GM21717 (cell line): ENCODE measurements around the gene SYNRG.

ENCODE experiments used
- ATAC-seq: cut with Tn5 transposase; IDR thresholded peaks from one replicate; pipeline ENCODE4 v1.9.1; 2021; ENCODE audit warnings: mild to moderate bottlenecking, moderate library complexity; ENCODE audit not compliant: unreplicated experiment

The SYNRG gene

DNA sequence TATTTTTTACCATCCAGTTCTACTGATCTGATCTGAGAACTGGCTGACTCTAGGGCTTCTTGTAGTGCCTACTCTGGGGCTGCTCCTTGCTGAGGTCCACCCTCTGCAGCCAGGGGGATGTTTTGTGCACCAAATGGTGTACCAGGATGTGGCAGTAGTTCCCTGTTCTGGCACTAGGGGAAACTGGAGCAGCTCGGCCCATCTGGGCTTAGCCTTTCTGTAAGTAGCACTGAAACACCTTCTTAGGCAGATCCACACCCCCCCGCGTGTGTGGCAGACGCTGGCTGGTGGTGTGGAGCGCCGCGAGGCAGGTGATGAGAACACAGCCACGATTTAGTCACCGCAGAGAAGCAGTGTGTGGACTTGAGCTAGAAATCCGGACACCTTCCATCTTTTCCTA lies 102.5 kb downstream of the SYNRG start:
- ATAC-seq = no peak

DNA sequence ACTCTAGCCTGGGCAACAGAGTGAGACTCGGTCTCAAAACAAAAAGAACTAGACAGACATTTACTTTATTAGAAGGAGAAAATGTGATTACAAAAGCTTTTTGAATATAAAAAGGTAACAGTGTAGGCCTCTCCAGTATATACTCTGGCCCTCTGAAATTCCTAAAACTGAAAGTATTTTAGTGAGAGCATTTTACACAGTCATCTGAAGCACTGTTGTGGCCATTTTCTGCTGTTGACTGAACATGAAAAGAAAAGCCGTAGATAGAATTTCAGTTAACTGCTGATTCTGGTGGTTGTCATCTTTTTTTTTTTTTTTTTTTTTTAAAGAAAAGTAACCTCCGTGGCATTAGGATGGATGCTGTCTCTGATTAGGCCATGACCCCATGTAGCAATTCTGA lies 103.9 kb downstream of the SYNRG start:
- ATAC-seq = no peak

DNA sequence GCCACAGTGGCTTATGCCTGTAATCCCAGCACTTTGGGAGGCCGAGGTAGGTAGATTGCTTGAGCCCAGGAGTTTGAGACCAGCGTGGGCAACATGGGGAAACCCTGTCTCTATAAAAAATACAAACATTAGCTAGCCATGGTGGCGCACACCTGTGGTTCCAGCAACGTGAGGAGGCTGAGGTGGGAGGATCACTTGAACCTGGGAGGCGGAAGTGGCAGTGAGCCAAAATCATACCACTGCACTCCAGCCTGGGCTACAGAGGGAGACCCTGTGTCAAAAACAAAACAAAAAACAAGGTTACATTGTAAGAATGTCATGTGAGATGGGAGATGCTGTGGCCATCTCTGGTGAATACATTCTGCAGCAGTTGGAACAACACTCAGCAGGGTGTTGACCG lies 106.1 kb downstream of the SYNRG start:
- ATAC-seq = no peak

DNA sequence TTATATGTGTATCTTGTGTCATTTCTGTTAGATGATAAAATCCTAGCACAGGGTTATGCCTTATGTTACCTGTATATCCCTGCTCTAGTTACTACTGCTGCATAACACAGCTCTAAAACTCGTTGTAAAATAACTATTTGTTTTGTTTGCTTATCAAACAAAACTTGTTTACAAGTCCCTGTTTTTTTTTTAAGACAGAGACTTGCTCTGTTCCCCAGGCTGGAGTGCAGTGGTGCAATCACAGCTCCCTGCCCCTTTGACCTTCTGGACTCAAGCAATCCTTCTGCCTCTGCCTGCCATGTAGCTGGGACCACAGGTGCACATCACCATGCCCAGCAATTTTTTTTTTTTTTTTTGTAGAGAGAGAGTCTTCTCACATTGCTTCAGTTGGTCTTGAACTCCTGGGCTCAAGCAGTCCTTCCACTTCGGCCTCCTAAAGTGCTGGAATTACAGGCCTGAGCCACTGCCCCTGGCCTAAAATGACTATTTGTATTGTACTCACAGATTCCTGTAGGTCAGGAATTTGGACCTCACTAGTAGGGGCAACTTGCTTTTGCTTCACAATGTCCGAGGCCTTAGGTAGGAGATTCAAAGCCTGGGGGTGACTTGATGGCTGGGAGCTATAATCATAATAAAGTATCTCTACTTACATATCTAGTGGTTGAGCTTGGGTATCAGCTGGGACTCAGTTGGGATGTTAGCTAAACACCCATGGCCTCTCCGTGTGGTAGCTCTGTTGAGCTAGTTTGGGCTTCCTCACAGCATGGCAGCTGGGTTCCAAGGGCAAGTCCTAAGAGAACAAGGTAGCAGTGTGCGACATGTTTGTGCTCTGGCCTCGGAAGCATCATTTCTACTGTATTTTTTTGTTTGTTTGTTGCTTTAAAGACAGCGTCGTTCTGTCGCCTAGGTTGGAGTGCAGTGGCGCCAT lies 106.9 kb downstream of the SYNRG start:
- ATAC-seq = no peak

DNA sequence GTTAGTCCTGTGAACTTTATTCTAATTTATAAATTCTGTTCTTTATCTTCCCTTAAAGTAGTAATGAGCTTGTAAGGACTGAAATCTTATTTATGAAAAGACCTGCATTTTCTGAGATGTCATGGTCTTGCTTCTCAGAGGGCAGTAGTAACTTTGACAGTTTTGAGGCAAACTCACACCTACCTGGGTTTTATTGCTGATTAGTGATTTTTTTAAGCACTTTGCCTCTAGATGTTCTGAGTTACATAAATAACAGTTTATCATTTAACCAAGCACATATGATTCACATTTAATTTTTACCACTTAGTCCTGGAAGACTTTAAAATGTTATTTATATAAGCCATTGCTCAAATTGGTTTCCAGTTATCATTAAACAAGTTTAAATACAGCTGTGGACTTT lies 108.8 kb downstream of the SYNRG start:
- no peak for ATAC-seq

DNA sequence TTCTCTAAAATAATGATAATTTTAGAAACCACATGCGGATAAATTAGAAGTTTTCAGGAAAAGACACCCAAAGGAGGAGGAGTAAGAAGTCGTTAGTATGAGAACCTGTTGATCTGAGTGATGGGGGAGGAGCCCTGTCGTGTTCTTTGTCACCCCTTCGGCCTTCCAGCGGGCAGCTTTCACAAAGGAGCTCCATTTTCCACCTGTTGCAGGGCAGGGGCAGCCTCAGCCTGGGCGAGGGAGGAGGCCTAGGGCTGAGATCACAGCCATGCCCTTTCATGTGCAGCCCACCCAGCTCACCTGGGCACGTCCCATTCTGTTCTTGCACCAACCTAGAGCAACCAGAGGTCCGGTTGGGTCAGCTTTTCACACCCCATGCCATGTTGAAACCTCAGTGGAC lies 114.2 kb downstream of the SYNRG start:
- no peak for ATAC-seq

DNA sequence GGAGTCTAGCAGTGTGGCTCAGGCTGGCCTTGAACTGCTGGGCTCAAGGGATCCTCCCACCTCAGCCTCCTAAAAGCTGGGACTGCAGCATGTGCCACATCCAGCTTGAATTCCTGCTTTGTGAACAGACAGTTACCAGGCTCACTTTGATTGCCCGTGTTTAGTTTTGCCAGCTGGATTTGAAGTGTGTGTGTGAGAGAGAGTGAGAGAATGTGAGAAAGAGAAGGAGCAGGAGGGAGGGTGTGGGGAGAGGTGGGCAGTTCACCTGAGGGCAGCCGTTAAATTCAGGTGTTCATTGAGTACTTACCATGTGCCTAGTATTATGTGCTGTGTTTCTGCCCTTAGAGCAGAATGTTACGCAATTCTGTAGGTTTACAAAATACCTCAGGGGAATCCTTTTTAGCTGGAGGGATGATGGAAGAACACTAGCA lies 114.8 kb downstream of the SYNRG start:
- ATAC-seq = no peak

DNA sequence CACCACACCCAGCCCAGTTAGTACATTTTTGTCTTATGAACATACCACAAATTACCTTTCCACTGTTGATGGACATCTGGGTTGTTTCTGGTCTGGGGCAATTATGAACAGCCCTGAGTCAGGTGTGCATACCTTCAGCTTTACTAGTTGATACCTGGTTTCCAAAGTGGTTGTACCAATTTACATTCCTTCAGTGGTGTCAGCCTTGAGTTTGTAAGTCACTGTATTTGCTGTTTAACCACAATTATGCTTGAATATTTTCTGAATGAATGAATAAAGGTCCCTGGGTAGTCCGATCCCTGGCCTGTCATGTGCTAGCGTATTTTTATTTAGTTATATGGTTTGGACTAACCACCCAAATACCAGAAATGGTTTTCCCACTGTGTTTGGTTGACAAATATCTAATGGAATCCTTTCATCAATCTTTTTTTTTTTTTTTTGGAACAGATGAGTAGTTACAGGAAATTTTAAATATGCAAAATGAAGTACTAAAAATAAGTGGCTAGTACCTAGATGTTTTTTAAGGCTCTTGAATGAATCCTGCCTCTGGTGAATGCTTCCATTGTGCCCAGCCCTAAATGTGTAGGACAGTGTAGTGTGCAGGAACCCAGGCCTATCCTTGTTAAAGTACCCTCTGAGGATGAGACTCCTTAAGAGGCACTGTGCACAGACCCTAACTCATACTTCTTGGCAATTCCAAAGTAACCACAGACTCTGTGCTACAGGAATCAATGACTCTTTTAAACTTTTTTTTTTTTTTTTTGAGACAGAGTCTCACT lies 115.8 kb downstream of the SYNRG start:
- no peak for ATAC-seq

DNA sequence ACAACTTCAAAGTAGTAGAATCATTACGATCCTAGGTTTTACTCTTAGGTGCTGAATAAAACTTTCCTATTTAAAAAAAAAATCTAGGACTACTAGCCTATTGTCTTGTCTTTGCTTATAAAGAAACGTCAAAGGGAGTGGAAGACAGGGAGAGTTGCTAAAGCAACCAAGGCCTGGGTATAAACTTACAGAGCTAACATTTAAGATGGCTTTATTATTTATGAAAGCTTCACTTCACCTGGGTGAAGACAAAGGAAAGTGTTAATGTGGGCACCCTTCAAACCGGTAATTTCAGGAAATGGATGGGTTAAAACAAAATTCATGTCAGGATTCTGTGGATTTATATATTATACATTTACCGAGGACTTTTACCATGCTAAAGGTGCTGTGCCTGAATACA lies 117.1 kb downstream of the SYNRG start:
- ATAC-seq = no peak

DNA sequence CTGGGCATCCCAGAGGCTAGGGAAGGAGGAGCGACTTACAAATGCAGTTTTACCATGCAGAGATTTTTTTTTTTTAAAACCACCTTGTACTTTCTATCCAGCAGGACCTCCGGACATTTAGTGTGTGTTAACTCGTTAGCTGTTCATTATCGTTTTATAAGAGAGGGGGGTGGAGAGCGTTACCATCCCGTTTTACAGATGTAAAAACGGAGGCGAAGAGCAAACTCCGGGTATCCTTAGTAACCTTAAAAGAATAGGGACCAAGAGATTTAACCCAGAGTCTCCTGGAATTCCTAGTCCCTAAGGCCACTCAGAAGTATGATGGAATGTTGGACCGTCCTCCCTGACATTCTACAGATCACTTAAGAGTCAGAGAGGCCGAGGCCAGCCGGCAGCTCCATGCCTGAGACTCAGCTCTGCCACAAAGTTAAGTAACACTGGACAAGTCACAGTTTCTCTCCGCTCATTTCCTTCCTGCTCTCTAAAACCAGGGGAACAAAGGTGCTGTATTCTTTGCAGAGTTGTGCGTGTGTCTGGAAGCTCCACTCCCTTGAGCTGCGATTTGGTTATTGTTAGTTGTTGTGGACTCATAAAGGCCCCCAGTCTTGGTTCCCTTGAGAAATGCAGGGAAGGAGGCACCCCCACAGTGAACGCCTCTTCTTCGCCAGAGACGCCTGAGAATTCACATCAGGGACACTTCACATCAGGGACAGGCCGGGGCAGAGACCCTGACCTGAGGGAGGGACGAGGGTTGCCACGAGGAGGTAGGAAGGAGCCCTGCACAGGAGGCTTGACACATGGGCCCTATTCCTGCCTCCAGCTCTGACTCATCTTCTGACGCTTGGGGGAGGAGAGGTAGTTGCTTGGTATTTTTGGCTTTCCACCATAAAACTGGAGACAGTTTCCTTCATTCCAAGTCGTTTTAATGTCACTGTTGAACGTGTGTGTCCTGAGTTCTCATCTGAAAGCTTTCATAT lies 118.3 kb downstream of the SYNRG start:
- no peak for ATAC-seq

DNA sequence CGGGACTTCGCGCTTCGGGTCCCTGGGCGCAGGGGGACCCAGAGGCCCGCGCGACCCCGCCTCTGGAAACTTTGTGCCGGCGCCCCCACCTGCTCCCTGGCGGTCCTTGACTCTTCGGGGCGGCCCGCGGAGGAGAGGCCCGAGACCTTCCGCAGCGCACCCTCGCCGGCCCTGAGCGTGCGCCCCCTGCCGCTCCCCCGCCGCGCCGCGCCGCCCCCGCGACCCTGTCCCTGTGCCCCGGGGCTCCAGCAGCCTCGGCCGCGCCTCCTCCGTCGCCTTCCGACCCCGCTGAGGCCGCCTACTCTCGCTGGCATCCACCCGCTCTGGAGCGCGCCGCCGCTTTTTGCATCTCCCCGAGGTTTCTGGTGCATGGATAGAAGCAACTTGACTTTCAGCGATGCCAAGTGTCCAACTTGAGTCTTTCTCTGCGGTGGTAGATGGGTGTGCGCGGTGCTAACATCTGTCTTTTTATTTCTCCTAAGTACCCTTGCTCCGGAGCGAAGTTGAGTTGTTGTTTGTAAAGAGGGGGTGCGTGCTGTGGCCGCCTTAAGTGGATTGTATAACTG lies 119.1 kb downstream of the SYNRG start:
- ATAC-seq = peak; percentile 34

DNA sequence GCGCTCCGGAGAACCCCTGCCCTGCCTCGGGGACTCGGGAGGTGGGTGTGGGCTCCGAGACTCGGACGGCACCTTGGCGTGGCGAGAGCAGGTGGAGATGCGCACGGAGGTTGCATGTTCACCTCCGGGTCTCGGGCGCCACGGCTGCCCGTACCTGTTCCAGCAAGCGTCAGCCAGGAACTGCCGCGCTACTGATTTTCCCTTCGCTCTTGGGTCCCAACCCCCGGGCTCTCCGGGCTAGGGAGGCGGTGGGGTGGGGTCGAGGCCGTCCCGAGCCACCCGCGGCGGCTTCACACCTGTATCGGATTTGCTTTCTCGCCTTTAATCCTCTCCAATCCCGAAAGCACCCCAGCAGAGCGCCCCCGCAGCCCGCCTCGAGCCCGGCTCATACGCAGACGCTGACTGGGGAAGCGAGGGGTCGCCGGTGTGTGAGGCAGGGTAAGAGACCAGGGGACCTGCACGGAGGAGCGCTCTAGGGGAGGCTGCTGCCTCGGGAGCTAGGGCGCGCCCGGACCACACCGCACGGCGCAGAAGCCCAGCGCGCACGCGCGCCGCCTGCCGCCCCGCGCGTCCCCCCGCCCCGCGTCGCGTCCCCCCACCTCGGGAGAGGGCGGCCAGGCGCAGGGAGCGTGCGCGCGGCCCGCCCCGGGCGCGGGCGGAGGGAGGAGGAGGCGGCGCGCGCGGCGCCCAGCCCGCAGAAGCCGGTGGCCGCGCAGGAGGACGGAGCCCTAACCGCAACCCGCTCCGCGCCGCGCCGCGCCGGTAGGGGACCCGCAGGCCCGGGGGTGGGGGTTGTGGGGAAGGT lies 119.8 kb downstream of the SYNRG start, which contains the start of gene DUSP14:
DUSP14 (plus strand) TSS at position 695 of the 805 bp plus-strand sequence. CDS start 22,382 bp downstream, outside the sequence.
- ATAC-seq = peak; percentile 51

DNA sequence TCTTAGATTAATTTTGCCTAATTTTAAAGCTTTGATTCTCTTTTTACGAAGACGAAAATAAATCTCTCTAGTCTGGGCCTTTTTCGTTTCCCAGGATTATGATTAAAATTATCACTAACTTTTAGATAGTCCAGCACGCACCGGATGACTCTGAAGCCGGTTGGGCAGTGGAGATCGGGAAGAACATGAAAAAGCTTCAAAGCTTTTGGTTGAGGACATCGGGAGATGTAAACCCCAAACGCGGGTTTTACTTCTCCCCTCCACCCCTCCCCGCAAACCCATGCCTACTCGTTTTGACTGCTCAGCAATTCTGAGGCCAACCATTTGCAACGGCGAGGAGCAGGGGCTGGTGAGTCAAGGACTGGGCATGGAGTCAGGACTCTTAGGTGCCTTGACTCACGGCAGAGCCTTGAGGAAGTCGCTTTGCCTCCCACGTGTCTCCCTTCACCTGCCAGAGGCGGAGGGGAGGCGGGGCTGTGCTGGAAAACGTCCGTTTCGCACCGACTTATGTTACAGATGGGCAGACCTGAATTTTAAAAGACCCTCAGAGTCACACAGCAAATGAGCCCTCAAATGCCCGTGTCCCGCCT lies 120.5 kb downstream of the SYNRG start:
- no peak for ATAC-seq

DNA sequence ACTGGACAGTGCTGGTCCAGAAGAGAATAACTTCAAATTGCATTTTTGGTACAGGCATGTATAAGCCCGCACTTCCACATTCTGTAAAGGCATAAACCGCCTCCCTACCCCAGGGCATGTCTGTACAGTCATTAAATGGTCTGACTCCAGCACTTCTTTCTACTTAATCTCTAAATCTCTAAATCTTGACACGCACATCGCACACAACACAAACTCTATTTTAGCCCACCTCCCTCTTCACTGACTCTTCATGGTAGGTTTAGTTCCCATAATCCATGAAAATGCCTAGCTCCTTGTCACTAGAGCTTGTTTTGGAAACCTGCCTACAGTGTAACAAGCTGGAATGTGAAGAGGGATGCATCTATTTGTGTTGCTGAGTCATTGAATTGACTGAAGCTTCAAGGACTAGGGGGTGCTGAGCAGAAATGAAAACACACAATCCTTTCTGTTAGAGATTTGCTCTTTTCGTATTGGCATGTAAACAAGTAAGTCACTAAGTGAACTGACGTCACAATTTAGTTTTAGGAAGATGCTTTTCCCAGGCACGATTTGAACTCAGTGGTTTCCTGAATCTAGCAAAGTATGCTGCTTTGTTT lies 121.1 kb downstream of the SYNRG start:
- ATAC-seq = no peak

DNA sequence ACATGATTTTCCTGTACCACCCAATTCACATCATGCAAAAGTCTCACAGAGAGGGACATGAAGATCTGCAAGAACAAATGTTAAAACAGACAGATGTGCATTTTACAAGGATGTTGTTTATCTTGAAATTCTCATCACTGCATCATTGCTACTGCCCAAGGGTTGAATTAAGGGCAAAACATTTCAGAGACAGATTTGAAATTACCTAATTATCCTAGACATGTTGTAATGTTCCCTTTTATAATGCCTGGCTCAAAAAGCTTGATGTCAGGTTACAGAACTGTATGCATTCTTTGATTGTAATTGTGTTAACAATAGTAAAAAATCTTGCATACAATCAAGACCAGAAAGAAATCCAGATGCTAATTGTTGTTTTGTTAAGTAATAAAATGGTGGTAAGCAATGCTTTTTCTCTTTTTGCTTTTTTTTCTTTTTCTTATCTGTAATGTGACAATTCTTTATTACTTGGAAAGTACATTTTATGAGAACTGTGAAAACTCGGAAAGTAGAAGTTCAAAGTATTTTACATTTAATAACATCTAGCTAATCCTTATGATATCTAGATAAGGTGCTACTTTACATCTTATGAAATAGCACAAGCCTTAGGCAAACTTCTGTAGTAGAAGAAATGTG lies 123.2 kb downstream of the SYNRG start:
- ATAC-seq = no peak

DNA sequence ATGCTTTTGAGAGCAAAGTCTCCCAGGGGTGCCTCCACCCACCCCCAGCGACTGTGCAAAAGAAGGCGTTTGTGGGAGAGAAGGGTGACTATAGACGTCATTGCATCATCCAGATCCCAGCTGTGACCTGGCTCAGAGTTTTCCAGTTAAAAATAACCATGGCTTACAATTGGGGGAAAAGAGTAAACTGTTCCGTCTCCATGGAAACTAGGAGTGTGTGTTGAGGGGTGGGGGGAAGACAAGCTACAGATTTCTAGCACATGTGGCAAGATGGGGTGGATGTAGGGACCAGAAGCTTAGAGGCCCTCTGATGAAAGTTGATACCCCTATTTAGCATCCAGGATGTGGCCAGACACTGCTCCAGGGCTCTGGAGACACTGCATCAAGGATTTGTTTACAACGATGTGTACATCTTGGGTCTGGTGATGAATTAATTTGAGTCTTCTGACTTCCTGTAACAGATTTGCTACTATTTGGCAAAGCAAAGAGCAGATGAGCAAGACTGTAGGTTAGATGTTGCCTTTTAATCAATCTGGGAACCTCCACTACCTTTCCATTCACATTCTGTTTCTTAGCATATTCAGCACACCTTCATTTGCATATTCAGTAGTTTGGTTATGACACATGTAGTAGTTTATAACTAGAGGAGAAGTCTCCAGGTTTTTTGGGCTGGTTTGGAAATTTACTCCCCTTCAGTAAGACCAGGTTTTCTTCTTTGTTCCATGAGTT lies 125.7 kb downstream of the SYNRG start:
- ATAC-seq = no peak

DNA sequence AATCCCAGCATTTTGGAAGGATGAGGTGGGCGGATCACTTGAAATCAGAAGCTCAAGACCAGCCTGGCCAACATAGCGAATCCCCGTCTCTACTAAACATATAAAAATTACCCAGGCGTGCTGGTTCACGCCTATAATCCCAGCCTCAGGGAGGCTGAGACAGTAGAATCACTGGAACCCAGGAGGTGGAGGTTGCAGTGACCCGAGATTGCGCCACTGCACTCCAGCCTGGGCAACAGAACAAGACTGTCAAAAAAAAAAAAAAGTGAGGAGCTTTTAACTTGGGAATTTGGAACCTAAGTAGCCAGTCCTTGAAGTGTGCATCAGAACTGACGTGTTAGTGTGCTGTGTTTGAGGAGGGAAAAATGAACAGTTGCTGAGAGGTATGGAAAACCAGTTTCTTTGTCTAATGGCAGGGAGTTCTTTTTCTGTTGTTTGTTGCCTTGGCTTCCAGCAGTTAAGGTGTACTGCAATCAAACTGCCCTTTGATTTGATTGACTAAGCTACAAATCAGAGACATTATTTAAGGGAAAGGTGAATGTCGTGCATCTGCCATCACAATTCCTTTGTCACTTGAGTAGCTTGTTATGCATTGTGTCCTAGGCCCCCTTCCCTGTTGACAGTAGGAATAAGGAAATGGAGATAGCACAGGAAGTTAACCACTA lies 128.1 kb downstream of the SYNRG start:
- ATAC-seq = no peak
